Hematopoietic multipotent progenitor cell treated with erythropoietin and hydrocortisone succinate and interleukin-3 and kit ligand, for 6 days (in vitro differentiated cells): ENCODE measurements around the gene WNT7B.
"Not testable (repeated sequence)": the region's sequence is repeated elsewhere in the genome, so short reads cannot be mapped to it uniquely, and the experiment has no call there.

ENCODE experiments used
- DNase-seq: peaks from one replicate; pipeline ENCODE4 v3.0.0-alpha.2; 2015

Gene WNT7B

DNA sequence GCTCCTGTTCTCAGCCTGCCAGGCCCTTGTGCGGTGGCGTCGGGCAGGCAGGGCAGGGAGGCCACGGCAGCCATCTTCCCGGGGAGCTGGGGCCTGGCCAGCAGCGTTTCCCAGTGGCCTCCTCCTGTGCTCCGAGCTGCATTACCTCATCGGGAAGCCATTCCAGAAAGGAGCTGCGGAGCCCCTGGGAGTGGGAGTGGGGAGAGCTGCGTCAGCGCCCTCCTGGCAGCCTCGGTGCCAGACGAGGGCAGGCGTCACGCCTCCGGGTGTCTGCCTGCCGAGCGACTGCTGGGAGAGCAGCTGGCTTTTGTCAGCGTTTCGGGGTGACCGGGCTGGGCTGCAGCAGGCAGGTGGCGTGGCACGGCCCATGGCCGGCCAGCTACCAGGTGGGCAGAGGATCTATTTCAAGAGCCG, 30.9 kb upstream of the WNT7B start:
- DNase-seq, result no peak

DNA sequence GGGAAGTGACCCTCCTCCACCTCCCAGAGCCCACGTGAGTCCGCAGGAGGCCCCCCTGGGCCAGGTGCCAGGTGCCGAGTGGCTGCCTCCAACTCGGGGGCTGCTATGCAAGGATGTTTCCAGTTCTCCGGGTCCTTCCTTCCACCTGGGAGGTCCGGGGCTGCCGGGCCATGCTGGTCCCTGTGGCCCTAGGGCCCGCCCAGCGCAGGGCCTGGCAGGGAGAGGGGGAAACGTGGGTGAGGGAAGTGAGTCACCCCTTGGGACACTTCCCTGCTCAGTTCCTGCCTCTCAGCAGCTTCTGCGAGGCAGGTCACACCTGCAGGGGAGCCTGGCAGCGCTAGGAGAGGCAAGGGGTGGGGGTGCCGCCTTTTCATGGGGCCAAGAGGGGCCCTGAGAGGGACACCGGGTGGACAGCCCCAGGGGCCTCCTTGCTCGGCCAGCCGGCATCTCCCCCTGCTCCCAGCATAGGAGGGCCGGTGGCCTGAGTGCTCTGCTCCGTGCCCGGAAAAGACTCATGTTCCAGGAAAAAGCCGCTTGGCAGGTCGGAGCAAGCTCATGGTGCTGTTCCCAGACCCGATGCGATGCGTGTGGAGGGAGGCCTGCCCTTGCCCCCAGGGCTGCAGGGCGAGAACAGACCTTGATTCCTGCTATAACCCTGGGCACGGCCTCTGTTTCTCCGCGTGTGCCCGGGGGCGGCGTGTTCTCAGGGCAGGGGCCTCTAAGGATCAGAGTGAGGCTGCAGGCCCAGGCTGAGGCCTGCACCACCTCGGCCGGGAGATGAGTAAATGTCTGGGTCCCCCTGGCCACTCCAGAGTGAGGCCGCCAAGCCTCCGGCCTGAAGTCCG, 30.3 kb upstream of the WNT7B start:
- no peak for DNase-seq

GRCh38 chr22:46006379-46007002, 29.5 kb upstream of the WNT7B start:
- DNase-seq, result peak; percentile 94

GRCh38 chr22:46005116-46005705, 28.2 kb upstream of the WNT7B start:
- not testable (repeated sequence) for DNase-seq

- DNase-seq, result no peak
Measured at GRCh38 chr22:46004105-46004866, 27.3 kb upstream of the WNT7B start.

DNA sequence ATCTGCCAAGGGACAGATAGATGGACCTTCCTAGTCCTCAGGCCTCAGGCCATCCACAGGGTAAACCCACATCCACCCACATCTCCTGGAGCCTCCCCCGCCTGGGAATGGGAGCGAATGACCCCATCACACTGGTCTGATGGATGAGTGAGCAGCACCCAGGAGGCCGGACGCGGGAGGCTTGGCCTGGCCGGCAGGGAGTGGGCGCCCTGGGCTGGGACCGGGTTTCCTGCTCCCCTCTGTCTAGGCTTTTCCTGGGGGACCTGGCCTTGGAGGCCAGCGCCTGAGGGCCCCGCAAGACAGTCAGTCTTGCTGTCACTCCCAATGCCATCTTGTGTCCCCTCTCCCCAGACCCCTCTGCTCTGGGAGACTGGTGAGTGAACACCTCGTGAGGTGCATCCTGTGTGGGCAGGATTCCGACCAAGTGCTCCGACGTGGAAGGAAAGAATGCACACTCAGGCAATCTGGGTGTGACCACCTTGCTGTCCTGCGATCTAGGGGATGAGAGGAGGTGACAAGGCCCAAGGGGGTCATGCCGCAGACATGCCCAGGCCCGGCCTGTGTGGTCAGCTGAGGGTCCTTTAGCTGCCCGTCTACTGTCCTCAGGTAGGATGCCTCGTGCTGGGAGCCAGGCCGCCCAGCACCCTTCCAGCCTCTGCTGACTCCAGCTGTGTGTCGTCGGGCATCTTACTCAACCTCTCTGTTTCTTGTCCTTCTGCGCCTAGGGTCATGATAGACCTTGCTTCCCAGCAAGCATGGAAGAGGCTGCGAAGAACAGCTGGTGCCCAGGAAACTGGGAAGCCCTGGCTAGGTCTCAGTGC, 26.5 kb upstream of the WNT7B start:
- no peak for DNase-seq

DNA sequence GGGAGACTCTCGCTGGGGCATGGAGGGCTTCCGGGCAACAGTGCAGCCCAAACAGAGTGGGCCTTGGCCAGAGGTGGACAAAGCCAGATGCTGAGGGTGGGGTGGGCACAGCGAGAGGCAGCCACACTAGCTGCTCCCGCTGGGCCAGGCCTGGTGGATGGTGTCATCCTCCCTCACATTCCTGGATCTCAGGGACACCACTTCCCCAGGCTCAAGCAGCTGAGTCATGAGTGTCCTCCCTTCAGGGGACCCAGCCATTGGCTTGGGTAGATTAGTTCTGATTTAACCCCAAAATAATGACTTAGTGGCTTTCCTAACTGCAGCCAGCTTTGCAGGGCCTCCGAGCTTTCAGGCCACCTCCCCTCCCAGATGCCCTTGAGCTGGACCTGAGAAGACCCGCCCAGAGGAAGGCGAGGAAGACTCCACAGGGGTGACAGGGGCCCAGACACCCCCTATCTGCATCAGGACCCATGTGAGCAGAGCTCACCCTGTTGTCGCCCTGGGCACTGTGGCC, 25.9 kb upstream of the WNT7B start:
- DNase-seq, result no peak

DNA sequence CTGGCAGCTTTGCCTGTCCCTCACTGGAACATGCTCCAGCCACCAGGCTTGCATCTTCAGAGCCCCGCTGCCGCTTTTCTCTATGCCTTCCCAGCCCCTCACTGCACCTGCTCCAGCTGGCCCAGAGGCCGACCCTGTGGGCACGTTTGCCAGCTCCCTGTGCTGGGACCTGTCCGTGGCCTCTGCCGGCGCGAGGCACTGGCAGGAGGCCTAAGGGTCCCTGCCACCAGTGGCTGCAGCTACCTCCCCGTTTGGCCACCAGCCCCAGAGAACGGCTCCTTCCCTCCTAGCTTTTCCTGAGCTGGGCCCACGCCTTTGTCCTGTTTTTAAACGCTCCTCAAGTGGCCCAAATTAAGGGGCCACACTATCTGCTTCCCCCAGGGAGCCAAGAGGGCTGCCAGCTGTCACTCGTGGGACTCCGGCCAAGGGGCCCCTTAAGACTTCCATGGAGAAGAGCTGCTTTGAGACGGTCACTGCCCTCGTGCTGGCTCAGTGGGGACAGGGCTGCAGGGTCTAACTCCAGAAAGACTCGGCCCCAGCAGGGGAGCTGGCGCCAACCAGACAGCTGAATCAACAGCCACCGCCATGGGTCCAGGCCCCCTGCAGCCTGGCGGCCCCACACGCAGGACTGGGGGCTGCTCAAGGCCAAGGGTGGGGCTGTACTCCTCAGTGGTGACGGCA, 24.6 kb upstream of the WNT7B start:
- DNase-seq, result no peak

DNA sequence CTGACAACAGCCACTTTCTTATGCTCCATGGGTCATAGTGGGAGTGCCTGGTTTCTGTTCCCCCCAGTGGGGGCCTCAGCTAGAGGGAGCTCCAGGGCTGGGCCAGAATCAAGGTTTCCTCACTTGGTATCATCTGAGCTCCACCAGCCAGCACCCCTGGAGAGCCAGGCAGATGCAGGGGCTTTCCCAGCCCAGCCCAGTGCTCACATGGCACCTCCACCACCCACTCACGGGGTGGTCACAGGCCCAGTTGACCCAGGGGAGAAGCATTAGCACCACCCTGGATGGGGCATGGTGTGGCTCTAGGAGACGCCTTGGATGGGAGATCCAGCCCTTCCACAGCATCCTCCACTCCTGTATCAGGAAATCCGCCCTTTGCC, 24.1 kb upstream of the WNT7B start:
- no peak for DNase-seq

DNA sequence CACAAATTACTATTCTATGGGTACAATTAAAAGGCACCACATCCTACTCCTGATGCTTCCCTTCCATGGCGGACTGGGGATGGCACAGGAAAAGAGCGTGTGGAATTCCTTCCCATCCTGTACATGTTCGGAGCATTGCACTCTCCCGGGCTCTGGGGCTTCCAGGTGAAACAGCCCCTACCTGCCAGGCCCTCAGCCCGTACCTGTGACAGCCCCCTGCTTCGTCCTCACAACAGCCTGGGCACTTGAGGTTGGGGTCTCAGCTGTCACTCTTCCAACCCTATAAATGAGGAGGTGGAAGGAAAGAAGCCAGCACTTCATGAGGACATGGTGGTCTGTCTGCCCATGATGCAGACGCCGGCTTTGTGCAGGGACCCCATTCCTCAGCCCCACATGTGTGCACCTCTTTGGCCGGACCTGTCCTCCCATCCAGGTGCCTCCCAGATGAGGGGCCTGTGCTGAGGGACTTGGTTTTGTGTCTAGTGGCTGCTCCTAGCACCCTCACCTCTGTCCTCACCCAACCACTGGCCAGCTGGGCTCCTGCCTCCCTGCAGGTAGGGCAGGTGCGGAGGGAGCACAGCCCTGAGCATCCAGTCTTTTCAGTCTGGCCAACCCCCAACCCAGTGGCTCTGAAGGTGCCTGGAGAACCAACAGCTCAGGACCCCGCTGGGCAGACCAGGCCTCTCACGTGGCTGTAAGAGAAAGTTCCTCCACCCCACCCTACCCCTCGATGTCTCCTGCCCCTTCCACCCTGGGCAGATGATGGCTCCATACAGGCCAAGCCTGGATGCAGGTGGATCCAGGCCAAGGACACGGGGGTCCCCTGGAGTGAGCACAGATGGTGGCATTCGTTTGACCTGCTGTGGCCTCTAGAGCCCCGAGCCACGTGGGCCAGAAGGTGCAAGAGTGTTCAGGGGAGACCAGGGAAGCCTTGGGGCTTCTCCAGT, 23.4 kb upstream of the WNT7B start:
- DNase-seq, result no peak

GRCh38 chr22:45999379-45999971, 22.5 kb upstream of the WNT7B start:
- DNase-seq, result no peak

- DNase-seq, result no peak
Measured at GRCh38 chr22:45998638-45999378, 21.8 kb upstream of the WNT7B start.

DNA sequence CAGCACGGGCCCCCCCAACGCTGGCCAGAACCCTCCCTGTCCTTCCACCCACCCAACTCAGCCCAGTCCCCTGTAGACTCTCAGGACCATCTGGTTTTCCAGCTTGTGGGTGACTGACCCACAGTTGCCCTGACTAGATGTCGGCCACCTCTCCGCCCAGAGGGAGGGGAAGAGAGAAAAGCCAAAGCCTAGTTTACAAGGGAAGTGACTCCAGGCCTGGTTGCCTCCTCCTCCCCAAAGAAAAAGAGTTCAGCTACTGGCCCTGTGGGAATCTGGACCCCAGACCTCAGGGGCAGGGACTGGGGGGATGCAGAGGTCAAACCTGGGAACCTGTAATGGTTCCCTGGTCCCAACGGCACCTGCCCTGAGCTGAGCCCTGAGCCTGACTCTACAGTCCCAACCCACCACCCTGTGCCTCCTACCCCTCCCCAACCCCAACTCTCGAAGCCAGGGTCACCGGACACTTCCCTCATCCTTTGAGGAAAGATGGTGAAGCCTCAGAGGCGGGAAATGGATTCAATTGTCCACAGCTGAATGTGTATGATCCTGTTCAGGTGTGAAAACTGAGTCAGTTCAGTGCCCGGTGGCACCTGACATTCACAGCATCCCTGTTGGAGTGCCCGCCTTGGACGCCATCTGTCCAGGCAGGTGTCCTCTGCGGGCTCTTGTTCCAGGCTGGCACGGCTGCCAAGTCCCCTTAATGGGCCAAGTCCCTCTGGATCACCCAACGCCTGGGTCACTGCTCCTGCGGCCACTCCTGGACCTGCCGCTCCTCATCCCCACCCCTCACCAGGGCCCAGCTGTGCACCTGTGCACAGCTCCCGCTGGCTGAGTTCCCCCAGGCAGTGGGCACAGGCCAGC, 21.0 kb upstream of the WNT7B start:
- DNase-seq, result no peak

DNA sequence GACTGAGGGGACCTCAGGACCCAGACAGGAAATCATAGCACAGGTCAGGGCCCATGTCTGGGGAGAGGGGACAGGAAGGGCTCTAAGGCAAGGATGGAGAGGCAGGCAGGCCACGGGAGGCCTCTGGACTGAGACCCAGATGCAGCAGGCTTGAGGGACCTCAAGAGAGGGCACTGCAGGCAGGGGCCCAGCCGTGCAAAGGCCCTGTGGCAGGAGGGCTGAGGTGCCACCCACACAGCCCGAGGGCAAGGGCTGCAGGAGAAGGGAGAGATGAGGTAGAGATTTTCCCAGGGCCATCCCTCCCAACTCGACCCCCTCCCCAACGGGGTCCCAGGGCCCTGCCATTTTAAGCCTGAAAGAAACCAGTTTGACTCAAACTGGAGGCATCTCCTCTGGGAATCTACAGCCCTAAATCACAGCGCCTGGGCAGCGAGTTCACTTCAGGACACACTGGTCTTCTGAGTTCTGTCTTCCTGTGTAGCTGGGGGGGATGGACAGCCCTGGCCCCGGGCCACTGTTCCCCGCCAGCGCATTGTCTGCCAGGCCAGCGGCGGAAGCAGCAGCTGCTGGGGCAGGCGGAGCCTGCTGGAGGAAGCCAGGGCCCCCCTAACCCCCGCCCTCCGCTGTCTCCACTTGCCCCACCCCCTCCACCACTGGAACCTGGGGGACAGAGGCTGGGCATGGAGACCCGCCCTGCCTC, 20.3 kb upstream of the WNT7B start:
- peak; percentile 69 for DNase-seq

DNA sequence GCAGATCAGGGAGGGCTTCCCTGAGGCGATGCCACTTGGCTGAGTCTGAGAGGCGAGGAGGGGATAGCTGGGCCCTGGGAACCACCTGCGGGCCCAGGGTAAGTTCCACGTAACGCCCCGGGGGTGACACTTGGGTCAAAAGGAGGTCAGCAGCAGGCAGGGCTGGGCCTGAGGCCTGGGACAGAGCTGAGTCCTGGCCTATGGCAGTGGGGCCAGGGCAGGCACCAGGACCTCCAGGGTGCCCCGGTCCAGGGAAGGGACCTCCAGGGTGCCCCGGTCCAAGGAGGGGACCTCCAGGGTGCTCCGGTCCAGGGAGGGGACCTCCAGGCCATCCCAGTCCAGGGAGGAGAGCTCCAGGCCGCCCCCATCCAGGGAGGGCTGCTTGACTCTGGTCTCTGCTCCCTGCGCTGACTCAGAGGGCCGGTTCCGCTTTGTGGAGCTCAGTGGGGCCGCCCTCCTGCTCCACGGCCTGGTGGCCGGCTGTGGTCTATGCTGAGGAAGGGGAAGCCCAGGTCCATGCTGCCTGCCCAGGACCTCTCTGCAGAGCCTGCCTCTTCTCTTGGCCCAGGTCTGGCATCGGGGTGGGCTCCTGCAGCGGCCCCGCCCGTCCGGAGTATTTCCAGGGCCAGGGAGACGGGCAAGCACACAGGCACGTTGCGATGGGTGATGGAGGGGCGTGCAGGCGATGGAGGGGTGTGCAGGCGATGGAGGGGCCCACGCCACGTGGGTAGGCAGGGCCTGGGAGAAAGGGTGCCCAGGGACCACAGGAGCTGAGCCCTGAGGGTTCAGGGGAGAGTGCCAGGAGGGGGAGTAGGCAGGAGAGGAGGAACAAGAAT, 19.5 kb upstream of the WNT7B start:
- peak; percentile 54 for DNase-seq

DNA sequence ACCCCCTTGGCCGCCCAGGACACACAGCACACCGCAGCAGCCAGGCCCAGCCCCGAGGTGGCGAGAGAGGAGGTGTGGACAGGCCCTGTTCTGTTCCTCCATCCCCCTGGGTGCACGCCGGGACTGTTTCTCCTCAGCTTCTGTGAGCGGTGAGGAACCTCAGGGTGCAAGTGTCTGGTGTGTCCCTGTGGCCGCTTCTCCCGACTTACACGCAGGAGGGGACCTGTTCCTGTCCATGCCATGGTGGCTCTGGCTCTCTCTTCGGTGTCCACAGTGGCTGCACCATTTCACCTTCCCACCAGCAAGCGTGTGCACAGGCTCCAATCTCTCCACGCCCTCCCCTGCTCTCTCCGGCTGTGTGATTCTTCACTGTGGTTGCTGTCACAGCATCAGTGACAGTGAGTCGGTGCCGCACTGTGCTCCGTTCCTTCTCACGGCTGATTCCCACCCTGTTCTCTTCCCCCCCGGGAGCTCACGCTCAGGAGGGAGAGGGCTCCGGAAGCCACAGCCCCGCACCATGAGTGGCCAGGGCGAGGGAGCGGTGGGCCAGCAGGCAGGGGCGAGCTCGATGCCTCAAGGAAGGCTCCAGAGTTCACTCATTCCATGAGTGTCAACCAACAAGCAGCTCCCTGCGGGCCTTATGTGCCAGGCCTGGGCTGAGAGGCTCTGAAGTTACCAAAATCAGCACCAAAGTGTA, 18.6 kb upstream of the WNT7B start:
- no peak for DNase-seq
